HG02759 (cell line): ENCODE results near the gene BAZ1B.
"Not testable (repeated sequence)": the region's sequence is repeated elsewhere in the genome, so short reads cannot be mapped to it uniquely, and the experiment has no call there.

Experiments
- ATAC-seq: cut with Tn5 transposase; IDR thresholded peaks from one replicate; pipeline ENCODE4 v1.9.1; 2021; ENCODE audit warnings: mild to moderate bottlenecking, moderate library complexity; ENCODE audit not compliant: unreplicated experiment

Gene BAZ1B

DNA sequence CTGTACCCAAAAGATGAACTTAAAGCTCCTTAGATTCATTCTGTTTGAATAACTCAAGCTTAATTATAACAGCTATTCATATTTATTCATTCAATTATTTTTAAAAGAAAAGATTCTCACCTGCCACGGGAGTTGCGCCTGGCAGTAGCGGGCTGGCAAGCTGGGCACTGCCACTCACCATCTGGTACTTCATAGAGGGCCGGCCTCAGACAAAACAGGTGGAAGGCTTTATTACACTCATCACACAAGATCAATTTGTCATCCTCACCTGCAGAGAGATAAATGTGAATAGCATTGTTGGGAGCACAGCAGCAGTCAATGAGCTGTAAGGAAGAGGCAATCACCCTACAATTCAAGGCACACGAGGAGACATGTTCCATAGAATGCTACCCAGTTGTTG lies 72.7 kb downstream of the BAZ1B start:
- no peak for ATAC-seq

DNA sequence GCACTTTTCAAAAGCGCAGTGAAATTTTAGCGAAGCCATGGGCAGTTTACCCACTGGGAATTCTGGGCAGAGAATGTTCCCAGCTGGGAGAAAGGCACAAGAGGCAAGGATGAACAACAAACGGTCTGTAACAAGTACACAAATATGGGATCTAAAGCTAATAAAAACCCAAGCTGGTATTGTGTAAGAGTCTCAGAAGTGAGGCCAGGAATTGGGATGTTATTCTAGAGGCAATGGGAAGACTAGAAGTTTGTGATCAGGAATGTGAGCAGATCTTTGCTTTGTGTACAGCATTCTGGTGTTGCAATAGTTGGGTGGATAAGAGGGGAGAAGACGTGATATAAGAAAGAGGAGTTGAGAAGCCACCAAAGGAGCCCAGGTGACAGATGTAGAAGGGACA lies 73.5 kb downstream of the BAZ1B start:
- no peak for ATAC-seq

DNA sequence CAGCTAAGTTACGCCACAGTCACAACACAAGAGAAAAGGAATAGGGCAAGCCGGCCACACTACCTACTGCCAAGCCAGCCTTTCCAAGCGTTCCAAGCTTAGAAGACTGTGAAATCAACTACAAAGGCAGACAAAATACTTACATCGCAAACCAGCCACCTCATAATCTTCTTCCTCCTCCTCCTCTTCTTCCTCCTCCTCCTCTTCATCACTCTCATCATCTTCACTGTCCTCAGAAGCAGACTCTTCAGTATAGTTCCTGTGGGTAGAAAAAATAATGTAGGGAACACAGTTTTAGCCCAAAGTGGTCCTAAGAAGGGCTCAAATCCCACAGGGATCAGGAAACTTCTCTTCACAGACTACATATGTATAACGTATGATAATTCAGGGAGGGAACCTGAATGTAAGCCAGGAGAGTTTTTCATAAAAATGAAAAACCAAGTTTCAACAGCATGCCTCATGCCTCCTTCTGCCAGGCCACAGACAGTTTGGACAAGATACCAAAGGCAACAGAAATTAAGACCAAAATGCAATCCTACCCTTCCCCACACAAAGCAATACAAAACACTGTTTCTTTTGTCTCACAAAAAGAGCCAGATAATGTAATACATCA lies 74.9 kb downstream of the BAZ1B start:
- no peak for ATAC-seq

DNA sequence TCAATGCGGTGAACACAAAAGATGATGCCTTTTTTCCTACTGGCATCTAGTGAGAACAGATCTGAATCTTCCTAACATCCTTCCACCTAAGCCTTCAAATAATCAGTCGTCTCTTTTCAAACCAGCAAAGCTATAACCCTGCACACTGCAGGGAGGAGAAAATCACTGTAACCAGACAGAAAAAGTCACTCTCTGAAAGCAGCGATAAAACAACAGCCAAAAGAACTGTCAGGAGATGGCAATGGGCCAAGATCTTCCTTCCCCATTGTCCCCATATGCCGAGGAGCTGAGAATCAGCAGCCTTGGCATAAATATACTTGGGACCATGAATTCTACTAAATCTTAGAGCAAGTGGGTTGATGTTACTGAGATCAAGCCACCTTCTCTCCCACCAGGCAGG lies 75.4 kb downstream of the BAZ1B start:
- ATAC-seq: no peak

DNA sequence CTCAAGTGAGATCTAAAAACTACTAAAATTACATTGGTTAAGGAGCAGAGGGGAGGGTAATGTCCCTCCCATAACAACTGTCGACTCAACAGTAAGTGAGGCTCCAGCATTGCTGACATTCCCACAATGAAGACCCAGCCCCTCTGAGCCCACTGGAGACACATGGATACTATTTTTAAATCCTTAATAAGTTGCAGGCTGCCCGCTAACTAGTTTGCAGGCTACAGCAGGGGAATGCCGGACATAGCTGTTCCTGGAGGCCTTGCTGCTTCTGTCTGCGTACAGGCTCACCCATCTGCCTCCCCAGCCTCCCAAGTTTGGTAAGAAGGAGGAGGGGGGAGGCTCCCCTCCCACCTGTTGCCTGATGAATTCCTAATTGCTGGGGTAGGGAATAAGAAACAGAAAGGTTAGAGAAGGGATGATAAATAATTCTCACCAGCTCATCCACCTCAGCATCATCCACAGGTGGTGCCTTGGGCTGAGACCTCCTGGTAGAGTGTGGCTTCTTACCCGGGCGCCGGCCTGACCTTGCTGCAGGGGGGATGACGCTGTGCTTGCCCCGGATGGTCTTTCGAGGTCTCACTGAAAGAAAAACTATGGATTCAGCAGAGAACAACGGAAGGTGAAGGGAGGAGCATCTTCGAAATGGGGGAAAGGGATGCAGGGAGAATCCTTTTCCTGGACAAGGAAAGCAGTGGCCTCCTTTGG lies 78.4 kb downstream of the BAZ1B start:
- no peak for ATAC-seq

DNA sequence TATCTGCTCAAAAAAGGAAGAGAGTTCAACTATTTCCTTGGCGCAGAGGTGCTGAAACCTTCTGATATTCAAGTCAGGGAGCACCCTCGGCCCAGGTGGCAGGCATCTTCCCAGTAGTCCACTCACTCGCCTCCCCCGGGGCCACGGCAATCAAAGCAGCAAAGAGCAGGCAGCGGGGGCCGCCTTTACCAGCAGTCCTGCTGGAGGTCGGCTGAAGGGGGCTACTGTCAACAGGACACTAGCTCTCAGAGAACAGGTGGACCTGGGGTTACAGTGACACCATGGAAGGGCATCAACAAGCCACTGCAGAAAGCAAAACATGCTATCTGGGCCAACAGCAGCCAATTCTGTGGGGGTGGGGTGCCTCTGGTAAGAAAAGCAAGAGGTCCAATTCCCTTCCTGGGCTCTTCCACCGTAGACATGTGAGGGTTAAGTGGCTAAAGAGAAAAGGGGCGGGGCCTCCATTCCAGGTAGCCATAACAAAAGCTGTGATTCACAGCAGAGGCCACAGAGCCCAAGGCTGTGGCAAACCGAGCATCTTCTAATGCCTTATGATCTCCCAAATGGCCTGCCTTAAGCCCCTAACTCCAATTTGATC lies 79.1 kb downstream of the BAZ1B start:
- ATAC-seq: no peak

DNA sequence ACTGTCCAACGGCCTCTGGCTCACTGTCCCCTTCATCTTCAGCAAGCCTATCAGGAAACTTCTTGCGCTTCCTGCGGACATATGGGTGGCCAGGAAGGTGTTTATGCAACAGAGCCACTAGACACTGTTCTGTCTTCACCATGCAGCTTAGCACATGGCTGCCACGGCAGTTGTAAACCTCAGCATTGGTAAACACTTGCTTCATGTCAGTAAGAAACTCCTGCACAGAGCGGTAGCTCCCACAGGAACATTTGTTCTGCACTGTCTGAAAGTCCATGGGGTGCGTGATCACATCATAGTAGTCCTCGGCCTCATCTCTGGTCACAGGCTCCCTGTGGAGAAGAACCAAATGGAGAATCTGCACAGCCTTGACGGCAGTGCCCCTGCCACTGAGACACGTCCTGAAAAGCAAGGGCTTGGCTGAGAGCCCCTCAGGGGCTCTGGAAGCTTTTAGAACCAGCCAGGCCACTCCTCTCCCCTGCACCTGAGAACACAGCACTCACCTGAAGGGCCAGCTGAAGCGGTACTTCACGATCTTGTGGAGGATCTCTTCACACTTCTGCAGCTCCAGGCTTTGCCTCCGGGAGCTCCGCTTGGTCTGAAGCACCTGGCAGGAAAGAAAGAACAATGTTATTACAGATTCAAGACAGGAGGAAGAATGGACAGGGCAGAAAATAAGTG lies 79.7 kb downstream of the BAZ1B start:
- ATAC-seq: no peak

DNA sequence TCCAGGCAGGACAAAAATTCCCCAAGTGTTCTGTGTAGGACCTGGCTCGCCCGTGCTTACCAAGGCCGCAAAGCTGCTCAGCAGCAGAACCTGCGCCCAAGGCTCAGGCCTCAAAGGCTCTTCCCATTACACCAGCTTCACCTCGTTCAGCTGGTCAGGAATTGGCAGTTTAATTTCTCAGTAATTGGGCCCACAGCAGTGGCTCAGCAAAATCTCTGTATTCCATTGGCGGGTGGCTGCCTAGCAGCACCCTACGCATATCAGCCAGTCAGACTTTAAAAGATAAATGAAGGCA lies 82.7 kb downstream of the BAZ1B start:
- no peak for ATAC-seq

DNA sequence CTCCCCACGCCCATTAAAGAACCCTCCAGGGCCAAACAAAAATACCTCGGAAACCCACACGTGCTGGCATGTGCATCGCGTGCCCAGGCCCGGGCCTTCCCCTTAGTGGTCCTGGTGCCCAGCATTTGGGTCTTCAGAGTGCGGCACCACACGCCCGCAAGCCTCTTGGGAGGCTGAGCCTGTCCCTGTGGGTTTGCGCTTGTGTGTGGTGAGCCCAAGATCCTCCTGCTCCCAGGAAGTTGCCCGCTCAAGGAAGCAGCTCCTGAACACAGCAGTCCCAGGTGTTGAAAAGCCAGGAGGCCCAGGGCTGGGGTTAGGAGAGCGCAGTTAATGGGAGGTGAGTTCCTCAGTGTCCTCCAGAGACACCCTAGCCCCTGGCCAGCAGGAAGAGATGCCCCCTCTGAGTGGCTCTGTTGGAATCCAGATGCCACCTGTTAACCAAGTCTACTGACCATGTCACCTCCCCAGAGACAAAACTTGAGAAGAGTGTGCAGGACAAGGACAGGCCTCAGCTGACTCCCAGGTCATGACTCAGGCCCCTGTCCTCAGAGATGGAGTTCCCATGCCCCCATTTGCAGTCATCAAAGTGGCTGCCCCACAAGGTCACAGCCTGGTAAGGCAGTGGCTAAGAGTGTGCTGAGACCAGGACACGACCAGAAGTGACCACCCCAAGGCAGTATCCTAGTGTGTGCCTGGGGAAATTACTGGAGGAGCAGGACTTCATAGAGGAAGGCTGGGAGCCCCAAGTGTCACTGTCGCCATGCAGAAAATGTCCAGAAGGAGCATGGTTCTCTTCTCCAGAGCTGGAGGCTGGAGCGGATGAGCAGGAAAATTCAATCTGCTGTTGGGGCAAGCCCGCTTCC lies 83.3 kb downstream of the BAZ1B start:
- ATAC-seq: no peak

DNA sequence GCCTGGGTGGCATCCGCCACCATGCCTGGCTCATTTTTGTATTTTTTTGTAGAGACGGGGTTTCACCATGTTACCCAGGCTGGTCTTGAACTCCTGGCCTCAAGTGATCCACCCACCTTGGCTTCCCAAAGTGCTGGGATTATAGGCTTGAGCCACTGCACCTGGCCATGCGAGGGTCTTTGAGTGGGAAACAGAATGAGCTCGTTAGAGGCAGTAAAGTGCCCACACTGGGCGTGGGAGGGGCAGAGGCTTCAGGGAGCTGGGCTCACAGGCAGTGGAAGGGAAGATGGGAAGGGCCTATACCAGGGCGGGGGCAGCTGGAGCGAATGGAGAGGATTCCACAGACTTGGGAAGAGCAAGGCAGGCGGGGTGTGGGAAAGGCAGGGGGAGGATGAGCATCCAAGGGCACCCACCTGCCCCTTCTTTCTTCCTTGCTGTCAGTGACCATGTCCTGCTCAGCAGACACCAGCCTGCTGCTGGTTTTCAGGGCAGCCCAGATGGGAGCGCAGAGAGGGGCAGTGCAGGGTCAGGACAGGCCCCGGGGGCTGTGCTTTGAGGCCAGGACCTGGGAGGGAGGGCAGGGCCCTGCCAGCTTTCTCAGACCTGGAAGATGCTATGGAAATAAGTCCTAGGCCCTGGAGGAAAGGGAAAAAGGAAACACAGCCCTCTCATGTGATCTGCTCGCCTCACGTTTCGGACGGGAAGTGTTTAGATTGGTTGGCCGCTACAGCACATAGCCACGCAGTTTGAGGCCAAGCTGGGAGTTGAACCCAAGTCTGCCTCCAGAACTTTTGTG lies 84.3 kb downstream of the BAZ1B start:
- ATAC-seq: no peak

DNA sequence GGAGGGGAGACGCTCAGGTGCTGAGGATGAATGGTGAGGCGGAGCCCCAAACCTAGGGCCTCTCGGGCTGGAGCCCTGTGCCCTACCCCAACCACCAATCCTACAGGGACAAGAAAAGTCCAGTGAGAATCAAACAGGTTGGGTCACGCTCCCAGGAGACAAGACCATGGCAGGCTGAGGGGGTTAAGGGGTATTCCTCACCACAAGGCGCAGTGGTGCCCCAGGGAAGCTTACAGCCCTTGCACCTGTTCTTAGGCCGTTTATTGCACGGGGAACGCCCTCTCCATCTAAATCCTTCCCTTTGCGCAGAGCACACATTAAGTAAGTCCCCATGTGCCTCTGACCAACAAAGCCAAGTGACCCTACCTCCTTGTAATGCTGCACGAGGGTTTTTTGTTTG lies 85.0 kb downstream of the BAZ1B start:
- ATAC-seq: no peak

DNA sequence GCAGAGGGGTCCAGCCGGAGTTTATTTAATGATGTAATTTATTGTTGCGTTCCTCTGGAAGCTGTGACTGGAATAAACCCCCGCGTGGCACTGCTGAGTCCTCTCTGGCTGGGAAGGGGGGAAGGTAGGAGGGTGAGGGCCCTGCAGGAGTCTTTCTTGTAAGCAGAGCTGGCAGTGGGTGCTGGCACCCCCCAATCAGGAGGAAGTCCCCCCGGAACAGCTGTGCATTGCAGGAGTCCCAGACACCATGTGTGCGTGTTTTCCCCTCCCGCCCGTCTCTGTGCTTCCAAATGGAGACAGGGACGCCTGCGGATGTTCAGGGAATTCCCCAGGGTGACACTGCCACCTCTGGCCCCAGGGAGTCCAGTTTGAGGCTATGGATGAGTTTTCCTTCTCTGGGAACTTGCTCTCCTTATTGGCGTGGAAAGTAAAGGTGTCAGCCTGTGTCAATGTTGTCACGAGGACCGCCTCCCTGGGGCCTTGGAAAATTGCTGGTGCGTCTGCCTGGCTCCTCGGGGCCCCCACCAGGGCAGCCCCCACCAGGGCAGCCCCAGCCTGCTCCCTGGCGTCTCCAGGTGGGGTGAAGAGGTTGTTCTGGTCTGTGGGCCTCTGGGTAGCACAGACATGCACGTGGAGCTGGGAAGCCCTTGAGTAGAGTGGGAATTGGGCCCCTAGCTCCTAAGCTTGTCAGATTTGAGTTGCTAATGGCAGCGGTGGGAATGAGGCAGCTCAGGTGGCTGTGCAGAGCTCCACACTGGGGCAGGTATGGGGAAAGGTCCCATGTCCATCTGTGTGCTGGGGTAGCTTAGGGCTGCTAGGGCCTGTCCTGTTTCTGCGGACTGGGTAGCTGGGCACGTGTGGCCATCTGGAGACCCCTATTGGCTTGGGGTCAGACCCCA lies 85.8 kb downstream of the BAZ1B start:
- no peak for ATAC-seq

DNA sequence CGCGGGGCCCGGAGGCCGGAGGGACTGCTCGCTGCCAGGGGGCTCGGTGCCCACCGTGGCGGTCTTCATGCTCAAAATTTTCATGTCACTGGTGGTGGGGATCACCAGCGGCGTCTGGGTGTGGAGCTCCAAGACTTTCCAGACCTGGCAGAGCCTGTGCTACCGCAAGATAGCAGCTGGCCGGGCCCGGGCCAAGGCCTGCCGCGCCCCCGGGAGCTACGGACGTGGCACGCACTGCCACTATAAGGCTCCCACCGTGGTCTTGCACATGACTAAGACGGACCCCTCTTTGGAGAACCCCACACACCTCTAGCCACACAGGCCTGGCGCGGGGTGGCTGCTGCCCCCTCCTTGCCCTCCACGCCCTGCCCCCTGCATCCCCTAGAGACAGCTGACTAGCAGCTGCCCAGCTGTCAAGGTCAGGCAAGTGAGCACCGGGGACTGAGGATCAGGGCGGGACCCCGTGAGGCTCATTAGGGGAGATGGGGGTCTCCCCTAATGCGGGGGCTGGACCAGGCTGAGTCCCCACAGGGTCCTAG lies 86.6 kb downstream of the BAZ1B start:
- no peak for ATAC-seq

DNA sequence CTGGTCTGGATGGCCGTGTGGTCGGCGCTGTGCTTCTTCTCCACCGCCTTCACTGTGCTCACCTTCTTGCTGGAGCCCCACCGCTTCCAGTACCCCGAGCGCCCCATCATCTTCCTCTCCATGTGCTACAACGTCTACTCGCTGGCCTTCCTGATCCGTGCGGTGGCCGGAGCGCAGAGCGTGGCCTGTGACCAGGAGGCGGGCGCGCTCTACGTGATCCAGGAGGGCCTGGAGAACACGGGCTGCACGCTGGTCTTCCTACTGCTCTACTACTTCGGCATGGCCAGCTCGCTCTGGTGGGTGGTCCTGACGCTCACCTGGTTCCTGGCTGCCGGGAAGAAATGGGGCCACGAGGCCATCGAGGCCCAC lies 87.4 kb downstream of the BAZ1B start:
- no peak for ATAC-seq

DNA sequence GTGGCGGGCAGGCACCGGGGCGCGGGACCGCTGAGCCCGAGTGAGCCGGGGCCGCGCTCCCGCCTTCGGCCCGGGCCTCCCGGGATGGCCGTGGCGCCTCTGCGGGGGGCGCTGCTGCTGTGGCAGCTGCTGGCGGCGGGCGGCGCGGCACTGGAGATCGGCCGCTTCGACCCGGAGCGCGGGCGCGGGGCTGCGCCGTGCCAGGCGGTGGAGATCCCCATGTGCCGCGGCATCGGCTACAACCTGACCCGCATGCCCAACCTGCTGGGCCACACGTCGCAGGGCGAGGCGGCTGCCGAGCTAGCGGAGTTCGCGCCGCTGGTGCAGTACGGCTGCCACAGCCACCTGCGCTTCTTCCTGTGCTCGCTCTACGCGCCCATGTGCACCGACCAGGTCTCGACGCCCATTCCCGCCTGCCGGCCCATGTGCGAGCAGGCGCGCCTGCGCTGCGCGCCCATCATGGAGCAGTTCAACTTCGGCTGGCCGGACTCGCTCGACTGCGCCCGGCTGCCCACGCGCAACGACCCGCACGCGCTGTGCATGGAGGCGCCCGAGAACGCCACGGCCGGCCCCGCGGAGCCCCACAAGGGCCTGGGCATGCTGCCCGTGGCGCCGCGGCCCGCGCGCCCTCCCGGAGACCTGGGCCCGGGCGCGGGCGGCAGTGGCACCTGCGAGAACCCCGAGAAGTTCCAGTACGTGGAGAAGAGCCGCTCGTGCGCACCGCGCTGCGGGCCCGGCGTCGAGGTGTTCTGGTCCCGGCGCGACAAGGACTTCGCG lies 88.0 kb downstream of the BAZ1B start:
- ATAC-seq: peak; percentile 35

DNA sequence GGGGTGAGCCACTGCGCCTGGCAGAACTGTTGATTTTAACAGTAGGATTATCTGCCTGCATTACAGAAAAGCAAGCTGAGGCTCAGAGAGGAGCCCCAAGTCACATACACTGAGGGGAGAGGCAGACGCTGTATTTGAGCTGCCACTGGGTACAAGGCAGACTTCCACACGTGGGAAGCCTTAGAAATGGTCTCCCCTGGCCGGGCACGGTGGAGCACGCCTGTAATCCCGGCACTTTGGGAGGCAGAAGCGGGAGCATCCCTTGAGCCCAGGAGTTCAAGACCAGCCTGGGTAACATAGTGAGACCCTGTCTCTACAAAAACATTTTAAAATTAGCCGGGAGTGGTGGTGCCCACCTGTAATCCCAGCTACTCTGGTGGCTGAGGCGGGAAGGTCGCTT lies 89.4 kb downstream of the BAZ1B start:
- no peak for ATAC-seq

DNA sequence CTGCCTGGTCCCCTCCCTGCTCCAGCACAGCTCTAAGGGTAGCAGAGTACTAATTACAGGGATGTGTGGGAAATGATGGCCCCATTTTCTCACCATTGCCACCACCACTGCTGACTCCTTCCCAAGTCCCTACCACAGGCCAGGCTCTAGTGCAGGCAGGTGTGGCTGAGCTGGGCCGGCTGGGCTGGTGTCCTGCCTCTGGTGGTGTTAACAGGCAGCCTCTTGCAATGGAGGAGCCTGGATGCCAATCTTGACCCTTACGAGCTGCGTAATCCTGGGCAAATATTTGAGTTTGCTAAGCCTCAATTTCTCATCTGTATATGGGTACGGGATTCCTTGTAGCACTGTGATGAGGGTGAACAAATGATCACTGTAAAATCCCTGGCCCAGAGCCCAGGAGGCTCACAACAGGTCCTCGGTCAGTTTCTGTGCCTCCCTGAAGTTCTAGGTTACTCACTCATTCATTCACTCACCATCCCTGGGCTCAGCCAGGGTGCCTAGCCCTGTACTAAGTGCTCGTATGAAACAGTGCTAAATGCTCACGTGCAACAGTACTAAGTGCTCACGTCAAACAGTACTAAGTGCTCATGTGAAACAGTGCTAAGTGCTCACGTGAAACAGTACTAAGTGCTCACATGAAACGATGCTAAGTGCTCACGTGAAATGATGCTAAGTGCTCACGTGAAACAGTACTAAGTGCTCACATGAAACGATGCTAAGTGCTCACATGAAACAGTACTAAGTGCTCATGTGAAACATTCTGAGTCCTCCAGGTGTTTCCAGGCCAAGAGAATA lies 90.9 kb downstream of the BAZ1B start:
- ATAC-seq: no peak

DNA sequence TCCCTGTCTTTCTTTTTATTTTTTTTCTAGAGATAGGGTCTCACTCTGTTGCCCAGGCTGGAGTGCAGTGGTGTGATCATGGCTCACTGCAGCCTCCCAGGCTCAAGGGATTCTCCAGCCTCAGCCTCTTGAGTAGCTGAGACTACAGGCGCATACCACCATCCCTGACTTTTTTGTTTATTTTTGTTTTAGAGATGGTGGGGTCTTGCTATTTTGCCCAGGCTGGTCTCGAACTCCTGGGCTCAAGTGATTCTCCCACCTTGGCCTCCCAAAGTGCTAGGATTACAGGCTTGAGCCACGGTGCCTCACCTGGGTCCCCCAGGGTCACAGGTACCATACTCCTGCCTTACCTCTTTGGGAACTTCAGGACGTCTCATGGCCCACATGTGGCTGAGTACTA lies 91.6 kb downstream of the BAZ1B start:
- ATAC-seq: not testable (repeated sequence)
